GM12874 (cell line): ENCODE measurements around the gene CASP2.

Source experiments
- TF ChIP-seq, protein P1 (sequence below): IDR thresholded peaks from 2 replicates; pipeline ENCODE4 v1.5.1; 2011; ENCODE audit warnings: low read depth, mild to moderate bottlenecking, control low read depth, low read length, moderate library complexity; ENCODE audit not compliant: insufficient read depth

Gene CASP2

DNA sequence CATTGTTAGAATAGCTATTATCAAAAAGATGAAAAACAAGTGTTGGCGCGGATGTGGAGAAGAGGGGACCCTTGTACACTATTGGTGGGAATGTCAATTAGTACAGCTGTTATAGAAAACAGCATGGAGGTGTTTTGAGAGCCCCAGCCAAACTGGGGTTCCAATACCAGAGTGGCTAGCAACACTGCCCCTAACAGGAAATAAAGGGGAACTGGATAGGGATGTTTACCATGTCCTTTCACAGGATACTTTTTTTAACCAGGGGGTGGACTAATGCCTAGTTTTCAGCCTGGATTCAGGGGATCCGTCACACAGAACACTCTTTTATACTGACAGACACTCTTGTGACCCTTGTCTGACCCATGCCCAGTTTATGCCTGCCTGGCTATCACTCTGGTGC lies 31.8 kb upstream of the CASP2 start:
- TF ChIP-seq, protein P1, sequence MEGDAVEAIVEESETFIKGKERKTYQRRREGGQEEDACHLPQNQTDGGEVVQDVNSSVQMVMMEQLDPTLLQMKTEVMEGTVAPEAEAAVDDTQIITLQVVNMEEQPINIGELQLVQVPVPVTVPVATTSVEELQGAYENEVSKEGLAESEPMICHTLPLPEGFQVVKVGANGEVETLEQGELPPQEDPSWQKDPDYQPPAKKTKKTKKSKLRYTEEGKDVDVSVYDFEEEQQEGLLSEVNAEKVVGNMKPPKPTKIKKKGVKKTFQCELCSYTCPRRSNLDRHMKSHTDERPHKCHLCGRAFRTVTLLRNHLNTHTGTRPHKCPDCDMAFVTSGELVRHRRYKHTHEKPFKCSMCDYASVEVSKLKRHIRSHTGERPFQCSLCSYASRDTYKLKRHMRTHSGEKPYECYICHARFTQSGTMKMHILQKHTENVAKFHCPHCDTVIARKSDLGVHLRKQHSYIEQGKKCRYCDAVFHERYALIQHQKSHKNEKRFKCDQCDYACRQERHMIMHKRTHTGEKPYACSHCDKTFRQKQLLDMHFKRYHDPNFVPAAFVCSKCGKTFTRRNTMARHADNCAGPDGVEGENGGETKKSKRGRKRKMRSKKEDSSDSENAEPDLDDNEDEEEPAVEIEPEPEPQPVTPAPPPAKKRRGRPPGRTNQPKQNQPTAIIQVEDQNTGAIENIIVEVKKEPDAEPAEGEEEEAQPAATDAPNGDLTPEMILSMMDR: no peak

- TF ChIP-seq, protein P1: no peak
Measured at GRCh38 chr7:143256932-143257331, 31.2 kb upstream of the CASP2 start.

- TF ChIP-seq, protein P1: no peak
Measured at GRCh38 chr7:143257501-143257900, 30.6 kb upstream of the CASP2 start.

DNA sequence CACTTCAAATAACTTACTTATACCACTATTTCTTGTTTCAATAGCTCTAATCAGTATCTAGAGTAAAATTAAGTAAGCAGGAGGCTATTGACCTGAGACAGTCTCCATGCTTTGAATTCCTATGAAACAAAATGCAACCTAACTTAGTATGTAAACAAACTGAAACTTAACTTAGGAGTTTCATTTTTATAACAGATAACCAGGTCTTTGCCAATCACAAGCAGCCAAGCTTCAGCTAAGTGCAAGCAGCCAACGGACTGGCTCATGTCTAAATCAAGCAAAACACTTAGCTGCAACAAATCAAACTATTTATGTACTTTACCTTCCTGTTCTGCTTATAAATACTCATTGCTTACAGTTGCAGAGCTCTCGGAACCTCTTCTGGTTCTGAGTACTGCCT lies 29.3 kb upstream of the CASP2 start:
- TF ChIP-seq, protein P1: no peak

DNA sequence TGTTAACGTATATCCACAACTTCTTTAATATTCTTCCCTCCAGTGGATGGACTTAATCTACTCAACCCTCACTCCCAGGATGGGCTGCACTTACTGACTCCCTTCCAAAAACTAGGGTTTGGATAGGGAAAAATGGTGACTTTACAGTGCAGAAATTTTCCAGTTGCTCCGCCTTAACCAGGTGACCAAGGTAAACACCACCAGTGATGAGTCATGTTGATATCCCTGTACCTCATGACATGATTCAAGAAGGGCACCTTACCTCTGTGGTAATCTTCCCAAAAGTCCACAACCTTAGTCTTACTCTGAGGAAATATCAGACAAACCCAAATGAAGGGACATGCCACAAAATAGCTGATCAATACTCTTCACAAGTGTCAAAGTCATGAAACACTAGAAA lies 28.4 kb upstream of the CASP2 start:
- TF ChIP-seq, protein P1: no peak

GRCh38 chr7:143261901-143262300 lies 26.2 kb upstream of the CASP2 start:
- TF ChIP-seq, protein P1: no peak

GRCh38 chr7:143263266-143264195 lies 24.6 kb upstream of the CASP2 start, which contains the start of gene GSTK1:
GSTK1 (plus strand) TSS chr7:143263441; CDS start chr7:143263514, 73 bp downstream.
- TF ChIP-seq, protein P1: no peak
